Measurements from ENCODE around the gene MRPL43.

- TF ChIP-seq CTCF (conservative IDR thresholded peaks at IDR 0.05; ENCODE audit: low read length) (no peak), EZH2phosphoT487 (IDR thresholded peaks at IDR 0.05; ENCODE audit: borderline replicate concordance, low read depth, low read length) (no peak)
Observed at GRCh38 chr10:100978901-100979195, 8.4 kb downstream of the MRPL43 start.

All from OCI-LY7 (cell line).